HG02884 (cell line): ENCODE data around the gene SUZ12.
A peak's percentile ranks its signal among the peaks of the same experiment; 100 is the strongest.
"Not testable (repeated sequence)": the region's sequence is repeated elsewhere in the genome, so short reads cannot be mapped to it uniquely, and the experiment has no call there.

Experiments used
- ATAC-seq: cut with Tn5 transposase; IDR thresholded peaks from one replicate; pipeline ENCODE4 v1.9.1; 2021; ENCODE audit warnings: mild to moderate bottlenecking, moderate library complexity; ENCODE audit not compliant: unreplicated experiment

SUZ12 gene

DNA sequence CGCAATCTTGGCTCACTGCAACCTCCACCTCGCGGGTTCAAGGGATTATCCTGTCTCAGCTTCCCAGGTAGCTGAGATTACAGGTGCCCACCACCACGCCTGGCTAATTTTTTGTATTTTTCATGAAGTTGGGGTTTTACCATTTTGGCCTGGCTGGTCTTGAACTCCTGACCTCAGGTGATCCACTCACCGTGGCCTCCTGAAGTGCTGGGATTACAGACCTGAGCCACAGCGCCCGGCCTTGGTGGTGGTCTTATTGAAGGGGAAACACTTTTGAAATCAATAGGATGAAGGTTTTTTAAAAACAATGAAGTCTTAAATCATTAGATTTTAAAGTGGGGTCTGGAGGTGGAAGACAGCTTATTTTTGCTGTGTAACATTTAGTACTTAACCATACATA lies 5.6 kb downstream of the SUZ12 start:
- ATAC-seq = not testable (repeated sequence)

DNA sequence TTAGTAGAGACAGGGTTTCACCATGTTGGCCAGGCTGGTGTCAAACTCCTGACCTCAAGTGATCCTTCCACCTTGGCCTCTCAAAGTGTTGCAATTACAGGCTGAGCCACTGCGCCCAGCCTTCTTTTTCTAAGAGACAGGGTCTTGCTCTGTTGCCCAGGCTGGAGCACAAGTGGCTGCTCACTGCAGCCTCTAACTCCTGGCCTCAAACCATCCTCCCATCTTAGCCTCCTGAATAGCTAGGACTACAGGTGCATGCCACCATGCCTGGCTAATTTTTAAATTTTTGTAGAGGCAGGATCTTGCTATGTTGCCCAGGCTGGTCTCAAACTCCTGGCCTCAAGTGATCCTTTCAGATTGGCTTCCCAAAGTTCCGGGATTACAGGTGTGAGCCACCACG lies 15.1 kb downstream of the SUZ12 start:
- not testable (repeated sequence) for ATAC-seq

DNA sequence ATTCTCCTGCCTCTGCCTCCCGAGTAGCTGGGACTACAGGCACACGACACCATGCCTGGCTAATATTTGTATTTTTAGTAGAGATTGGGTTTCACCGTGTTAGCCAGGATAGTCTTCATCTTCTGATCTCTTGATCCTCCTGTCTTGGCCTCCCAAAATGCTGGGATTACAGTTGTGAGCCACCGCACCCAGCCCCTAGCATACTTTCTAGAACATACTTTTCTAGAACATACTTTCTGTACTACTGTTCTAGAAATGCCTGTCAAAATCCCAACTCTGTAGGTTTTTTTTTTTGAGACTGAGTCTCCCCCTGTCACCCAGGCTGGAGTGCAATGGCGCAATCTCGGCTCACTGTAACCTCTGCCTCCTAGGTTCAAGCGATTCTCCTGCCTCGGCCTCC lies 27.3 kb downstream of the SUZ12 start:
- not testable (repeated sequence) for ATAC-seq

DNA sequence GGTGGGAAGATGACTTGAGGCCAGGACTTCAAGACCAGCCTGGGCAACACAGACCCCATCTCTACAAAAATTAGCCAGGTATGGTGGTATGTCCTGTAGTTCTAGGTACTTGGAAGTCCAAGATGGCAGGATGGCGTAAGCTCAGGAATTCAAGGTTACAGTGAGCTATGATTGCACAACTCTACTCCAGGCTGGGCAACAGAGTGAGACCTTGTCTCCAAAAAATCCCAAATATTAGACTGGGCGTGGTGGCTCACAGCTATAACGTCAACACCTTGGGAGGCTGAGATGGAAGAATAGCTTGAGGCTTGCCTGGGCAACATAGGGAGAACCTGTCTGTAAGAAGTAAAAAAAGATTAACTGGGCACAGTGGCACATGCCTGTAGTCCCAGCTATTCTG lies 30.8 kb downstream of the SUZ12 start:
- ATAC-seq = no peak

GRCh38 chr17:31970416-31970815 lies 33.6 kb downstream of the SUZ12 start:
- not testable (repeated sequence) for ATAC-seq

- ATAC-seq = not testable (repeated sequence)
These were observed 37.7 kb downstream of the SUZ12 start for GRCh38 chr17:31974269-31975071.

- not testable (repeated sequence) for ATAC-seq
These were observed 38.6 kb downstream of the SUZ12 start for GRCh38 chr17:31975391-31975790.

GRCh38 chr17:31991821-31992220 lies 55.0 kb downstream of the SUZ12 start:
- ATAC-seq = not testable (repeated sequence)

DNA sequence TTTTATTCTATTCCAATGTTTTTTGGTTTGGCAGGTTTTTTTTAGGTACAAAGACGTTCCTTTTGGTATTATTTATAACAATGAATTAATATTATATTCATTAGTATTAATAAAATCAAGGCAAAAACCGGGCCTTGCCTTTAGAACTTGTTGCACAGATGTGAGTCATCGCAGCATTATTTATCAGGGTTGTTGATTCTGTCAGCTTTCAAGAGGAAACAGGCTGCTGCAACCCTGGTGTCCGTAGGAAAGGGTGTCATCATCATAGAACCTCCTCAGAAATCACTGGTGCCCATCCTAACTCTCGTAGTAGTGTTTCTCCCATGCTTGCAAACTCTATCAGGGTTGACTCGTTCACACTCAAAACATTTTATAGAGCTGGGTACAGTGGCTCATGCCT lies 60.2 kb downstream of the SUZ12 start:
- no peak for ATAC-seq

GRCh38 chr17:32006957-32007462 lies 70.2 kb downstream of the SUZ12 start, which contains the start of gene LRRC37B:
TSS of gene LRRC37B (plus strand) at chr17:32007383. CDS start at chr17:32021393, 14,010 bp downstream.
- peak; percentile 84 for ATAC-seq

GRCh38 chr17:32007463-32008298 lies 70.9 kb downstream of the SUZ12 start:
- ATAC-seq = peak; percentile 26

DNA sequence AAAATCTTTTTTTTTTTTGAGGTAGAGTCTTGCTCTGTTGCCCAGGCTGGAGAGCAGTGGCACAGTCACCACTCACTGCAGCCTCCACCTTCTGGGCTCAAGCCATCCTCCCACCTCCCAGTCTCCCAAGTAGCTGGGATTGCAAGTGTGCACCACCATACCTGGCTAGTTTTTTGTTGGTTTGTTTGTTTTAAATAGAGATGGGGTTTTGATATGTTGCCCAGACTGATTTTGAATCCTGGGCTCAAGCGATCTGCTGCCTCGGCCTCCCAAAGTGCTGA lies 72.4 kb downstream of the SUZ12 start:
- ATAC-seq = no peak

DNA sequence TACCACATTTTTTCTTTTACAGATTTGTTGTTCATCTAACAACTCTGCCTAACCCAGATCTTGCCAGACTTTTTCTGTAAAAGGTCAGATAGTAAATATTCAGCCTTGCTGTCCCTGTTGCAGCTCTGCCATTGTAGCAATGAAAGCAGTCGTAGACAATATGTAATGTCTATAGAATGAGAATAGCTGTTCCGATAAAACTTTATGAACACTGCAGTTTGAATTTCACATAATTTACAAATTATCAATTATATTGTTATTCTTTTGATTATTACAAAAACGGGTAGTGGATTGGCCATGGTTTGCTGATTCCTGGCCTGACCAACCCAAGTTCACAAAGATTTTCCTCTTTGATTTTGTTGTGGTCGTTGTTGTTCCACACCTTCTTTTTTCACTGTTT lies 73.3 kb downstream of the SUZ12 start:
- no peak for ATAC-seq

DNA sequence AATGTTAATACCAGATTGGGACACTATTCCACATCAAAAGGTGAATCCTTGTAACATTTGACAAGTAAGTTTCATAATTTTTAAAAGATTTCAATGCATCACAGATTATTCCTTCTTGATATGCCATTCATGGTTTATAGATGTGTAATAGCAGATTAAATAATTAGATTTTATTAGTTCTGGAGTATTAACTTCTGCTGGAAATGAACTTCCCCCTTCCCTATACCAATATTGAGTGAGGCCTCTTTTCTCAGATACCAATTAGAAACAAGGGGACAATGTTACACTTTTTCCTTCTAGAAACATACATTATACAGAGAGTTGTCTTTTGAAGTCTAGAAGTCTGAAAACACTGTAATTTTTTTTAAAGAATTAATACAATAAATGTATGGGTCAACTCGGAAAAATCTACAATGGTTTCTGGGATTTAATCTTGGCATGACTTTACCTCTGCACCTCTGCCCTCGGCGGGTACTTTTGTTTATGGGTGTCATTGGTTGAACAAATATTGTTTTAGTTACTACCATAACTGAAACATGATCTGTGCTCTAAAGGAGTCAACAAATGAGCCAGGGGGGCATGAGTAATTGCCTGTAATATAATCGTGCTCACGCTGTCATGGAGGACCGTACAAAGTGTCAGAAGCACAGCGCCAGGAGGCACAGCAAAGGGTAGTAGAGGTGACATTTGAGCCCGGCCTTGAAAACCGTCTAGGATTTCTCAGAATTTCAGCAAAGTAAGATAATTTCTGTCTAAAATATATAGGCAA lies 78.6 kb downstream of the SUZ12 start:
- ATAC-seq = no peak

DNA sequence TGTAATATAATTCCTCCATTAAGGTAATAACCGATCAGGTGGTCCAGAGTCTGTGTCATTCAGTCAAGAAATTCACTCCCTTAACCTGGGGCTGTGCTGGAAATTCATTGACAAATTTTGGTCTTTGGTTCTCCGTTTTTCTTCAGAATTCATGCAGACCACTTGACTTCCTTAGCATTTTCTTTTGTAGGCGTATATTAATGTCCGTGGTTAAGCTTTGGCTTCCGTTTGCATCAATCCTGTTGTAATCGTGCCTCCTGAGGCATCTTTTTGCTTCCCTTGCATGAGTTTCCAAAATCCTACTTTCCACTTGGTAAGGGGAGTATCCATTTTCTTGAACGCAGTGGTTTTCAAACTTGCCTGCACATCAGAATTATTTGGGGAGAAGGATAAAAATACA lies 79.4 kb downstream of the SUZ12 start:
- ATAC-seq = no peak

- no peak for ATAC-seq
These were observed 82.4 kb downstream of the SUZ12 start for GRCh38 chr17:32019228-32019627.

DNA sequence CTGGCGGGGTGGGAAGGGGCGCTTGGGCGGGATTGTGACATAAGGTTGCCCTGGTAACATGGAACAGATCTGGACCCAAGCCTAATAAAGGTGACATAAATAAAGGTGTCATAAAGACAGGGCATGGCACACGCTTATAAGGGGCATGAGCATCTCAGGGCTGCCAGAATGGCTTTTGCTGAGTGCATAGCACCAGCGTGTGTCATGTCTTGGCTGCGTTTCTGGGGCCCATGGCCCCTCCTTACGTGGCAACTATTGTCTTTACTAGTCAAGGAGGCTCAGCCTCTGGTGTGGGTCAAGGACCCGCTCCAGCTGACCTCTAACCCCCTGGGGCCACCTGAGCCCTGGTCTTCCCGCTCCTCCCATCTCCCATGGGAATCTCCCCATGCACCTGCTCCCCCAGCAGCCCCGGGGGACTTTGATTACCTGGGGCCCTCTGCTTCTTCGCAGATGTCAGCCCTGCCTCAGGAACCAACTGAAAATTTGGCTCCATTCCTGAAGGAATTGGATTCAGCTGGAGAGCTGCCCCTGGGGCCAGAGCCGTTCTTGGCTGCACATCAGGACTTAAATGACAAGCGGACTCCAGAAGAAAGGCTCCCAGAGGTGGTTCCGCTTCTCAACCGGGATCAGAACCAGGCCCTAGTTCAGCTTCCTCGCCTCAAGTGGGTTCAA lies 84.3 kb downstream of the SUZ12 start:
- no peak for ATAC-seq

- no peak for ATAC-seq
These were observed 84.8 kb downstream of the SUZ12 start for GRCh38 chr17:32021615-32021955.

DNA sequence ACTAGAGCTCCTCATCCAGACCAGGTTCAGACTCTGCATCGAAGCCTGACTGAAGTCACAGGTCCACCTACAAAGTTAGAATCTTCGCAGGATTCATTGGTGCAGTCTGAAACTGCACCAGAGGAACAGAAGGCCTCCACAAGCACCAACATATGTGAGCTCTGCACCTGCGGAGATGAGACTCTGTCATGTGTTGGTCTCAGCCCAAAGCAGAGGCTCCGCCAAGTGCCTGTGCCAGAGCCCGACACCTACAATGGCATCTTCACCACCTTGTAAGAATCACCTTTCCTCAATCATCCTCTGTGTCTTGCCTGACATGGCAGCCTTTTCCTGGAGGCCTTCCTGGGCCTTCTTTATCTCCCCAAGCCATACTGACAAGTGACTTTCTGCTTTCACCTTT lies 85.7 kb downstream of the SUZ12 start:
- ATAC-seq = not testable (repeated sequence)

- ATAC-seq = not testable (repeated sequence)
These were observed 90.5 kb downstream of the SUZ12 start for GRCh38 chr17:32027271-32027670.

GRCh38 chr17:32033223-32033622 lies 96.4 kb downstream of the SUZ12 start:
- no peak for ATAC-seq
